SK-N-SH treated with all-trans-retinoic acid at 6 μM for 48 hours (cell line): ENCODE data around the gene MYO9A.

Experiments used
- CREB5 ChIP-seq: fragments of 250-450 bp; sonication (Bioruptor Pico); IDR thresholded peaks from 2 replicates; pipeline ENCODE4 v1.5.1; 2020; ENCODE audit warnings: low read depth, mild to moderate bottlenecking, moderate library complexity
- CSDC2 ChIP-seq: fragments of 250-450 bp; sonication (Bioruptor Pico); IDR thresholded peaks from 2 replicates; pipeline ENCODE4 v1.5.0; 2020; ENCODE audit warnings: mild to moderate bottlenecking, moderate library complexity
- OSR1 ChIP-seq: fragments of 250-450 bp; sonication (Bioruptor Pico); IDR thresholded peaks from 2 replicates; pipeline ENCODE4 v1.8.0; 2022; ENCODE audit warnings: moderate library complexity, mild to moderate bottlenecking, inconsistent platforms
- PATZ1 ChIP-seq: fragments of 250-450 bp; sonication (Bioruptor Pico); IDR thresholded peaks from 2 replicates; pipeline ENCODE4 v1.8.0; 2020; ENCODE audit warnings: mild to moderate bottlenecking, moderate library complexity, borderline replicate concordance
- RARB ChIP-seq: fragments of 250-450 bp; sonication (Bioruptor Pico); IDR thresholded peaks from 2 replicates; pipeline ENCODE4 v1.8.0; 2021; ENCODE audit warnings: mild to moderate bottlenecking, moderate library complexity
- ZFP3 ChIP-seq: fragments of 250-450 bp; sonication (Bioruptor Pico); IDR thresholded peaks from 2 replicates; pipeline ENCODE4 v1.5.0; 2020; ENCODE audit warnings: mild to moderate bottlenecking, moderate library complexity
- ZNF70 ChIP-seq: fragments of 450-650 bp; formaldehyde crosslinking; IDR thresholded peaks from 2 replicates; pipeline ENCODE4 v1.5.0; 2020; ENCODE audit warnings: mild to moderate bottlenecking, moderate library complexity
- TF ChIP-seq, protein P1 (sequence below): fragments of 250-450 bp; sonication (Bioruptor Pico); IDR thresholded peaks from 2 replicates; pipeline ENCODE4 v1.5.0; 2020; ENCODE audit warnings: mild to moderate bottlenecking, moderate library complexity

- TF ChIP-seq OSR1 (CRISPR knock-in tag) (no peak), CREB5 (CRISPR knock-in tag) (no peak), ZFP3 (CRISPR knock-in tag) (no peak), ZNF70 (CRISPR knock-in tag) (no peak), RARB (CRISPR knock-in tag) (no peak), PATZ1 (no peak), CSDC2 (CRISPR knock-in tag) (no peak)
- TF ChIP-seq, protein P1, sequence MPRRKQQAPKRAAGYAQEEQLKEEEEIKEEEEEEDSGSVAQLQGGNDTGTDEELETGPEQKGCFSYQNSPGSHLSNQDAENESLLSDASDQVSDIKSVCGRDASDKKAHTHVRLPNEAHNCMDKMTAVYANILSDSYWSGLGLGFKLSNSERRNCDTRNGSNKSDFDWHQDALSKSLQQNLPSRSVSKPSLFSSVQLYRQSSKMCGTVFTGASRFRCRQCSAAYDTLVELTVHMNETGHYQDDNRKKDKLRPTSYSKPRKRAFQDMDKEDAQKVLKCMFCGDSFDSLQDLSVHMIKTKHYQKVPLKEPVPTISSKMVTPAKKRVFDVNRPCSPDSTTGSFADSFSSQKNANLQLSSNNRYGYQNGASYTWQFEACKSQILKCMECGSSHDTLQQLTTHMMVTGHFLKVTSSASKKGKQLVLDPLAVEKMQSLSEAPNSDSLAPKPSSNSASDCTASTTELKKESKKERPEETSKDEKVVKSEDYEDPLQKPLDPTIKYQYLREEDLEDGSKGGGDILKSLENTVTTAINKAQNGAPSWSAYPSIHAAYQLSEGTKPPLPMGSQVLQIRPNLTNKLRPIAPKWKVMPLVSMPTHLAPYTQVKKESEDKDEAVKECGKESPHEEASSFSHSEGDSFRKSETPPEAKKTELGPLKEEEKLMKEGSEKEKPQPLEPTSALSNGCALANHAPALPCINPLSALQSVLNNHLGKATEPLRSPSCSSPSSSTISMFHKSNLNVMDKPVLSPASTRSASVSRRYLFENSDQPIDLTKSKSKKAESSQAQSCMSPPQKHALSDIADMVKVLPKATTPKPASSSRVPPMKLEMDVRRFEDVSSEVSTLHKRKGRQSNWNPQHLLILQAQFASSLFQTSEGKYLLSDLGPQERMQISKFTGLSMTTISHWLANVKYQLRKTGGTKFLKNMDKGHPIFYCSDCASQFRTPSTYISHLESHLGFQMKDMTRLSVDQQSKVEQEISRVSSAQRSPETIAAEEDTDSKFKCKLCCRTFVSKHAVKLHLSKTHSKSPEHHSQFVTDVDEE (CRISPR knock-in tag) = no peak
These were observed 7.6 kb downstream of the MYO9A start for GRCh38 chr15:72110355-72110754.
